Adrenal gland (tissue), 12 donors: Measurements from ENCODE around the gene LPP. TPM values are rescaled to one million over a fixed set of nuclear protein-coding genes. Genes with fewer than 3 reads are reported as not detected.

Experiments
- DNase-seq, 7 donors: peaks; one replicate each; pipeline ENCODE4 v3.0.0-alpha.2; 2019 to 2020
- H3K27ac ChIP-seq, 5 donors: fragments of 200-600 bp; sonication (generic) in 4 of 5; 1 replicate in 3 of 5; 2 replicates in 2 of 5; pipeline versions ENCODE4 v1.5.1 to v1.8.0; 2016 to 2020; ENCODE audit warnings: mild to moderate bottlenecking in 1 of 5
- H3K27me3 ChIP-seq: fragments of 200-600 bp; 2 replicates; pipeline ENCODE4 v1.8.0; 2021
- H3K36me3 ChIP-seq, 2 donors: fragments of 200-600 bp; replicated peaks in 1 of 2; 1 replicate in 1 of 2; 2 replicates in 1 of 2; pipeline versions ENCODE4 v1.5.1 to v1.8.0; 2018 to 2022
- H3K4me1 ChIP-seq, 2 donors: fragments of 200-600 bp; replicated peaks in 1 of 2; 1 replicate in 1 of 2; 2 replicates in 1 of 2; pipeline versions ENCODE4 v1.5.1 to v1.8.0; 2018 to 2021
- H3K4me3 ChIP-seq, 4 donors: fragments of 200-600 bp; sonication (generic) in 3 of 4; one replicate each; pipeline ENCODE4 v1.5.1; 2016 to 2018
- H3K9me3 ChIP-seq, 3 donors: fragments of 200-600 bp; sonication (generic) in 1 of 3; replicated peaks in 1 of 3; 1 replicate in 2 of 3; 2 replicates in 1 of 3; pipeline versions ENCODE4 v1.5.1 to v1.8.0; 2016 to 2021
- POLR2A ChIP-seq, 2 donors: fragments of 450-650 bp; IDR thresholded peaks; one replicate each; pipeline ENCODE4 v1.6.1; 2017; ENCODE audit warnings: antibody characterized with exemption in 2 of 2, mild to moderate bottlenecking in 2 of 2, moderate library complexity in 1 of 2
- WGBS, 4 donors: extraction: QIAGEN DNeasy Blood & Tissue Kit in 2 of 4; methylation state at CpG; one replicate each; pipeline versions ENCODE4 v1.1.5 to v1.1.7; 2013 to 2017; 5-methylcytosine and 5-hydroxymethylcytosine counted together
- intact Hi-C, 2 donors: fragments of 100-400 bp; cut with DNase I; formaldehyde crosslinking; loops; one replicate each; pipeline versions ENCODE4 v1.14.1 to v1.15.0; 2022 to 2023
- polyA plus RNA-seq, 3 donors: library from polyadenylated mRNA; stranded (reverse); fragments of 200-250 nt in 2 of 3; fragments of 350-450 nt in 1 of 3; fragmentation: Illumina TruSeq in 1 of 3; extraction: RNeasy Lipid Tissue Mini Kit (QIAGEN cat#74804) in 1 of 3; gene quantifications; one replicate each; pipeline ENCODE4 v1.2.3, GENCODE V29; 2013 to 2014
- total RNA-seq, 9 donors: library from RNA; depleted of rRNA in 4 of 9; stranded (reverse); fragments of >200 nt in 4 of 9; fragments of 120-200 nt in 1 of 9; fragmentation: NEBNext Ultra II Directional in 1 of 9; extraction: Animal tissue kit (Norgen Biotek cat#: 25700) in 1 of 9; gene quantifications; one replicate each; pipeline versions ENCODE4 v1.1.0 to v1.2.4, GENCODE V29; 2013 to 2023
- TF ChIP-seq, protein P1 (sequence below), 6 experiments: fragments of 450-650 bp in 4 of 6; fragments of 200-600 bp in 2 of 6; sonication (generic) in 1 of 6; IDR thresholded peaks; 1 replicate in 5 of 6; 2 replicates in 1 of 6; pipeline versions ENCODE4 v1.5.1 to v1.8.0; 2016 to 2021; ENCODE audit warnings: antibody characterized with exemption in 6 of 6, mild to moderate bottlenecking in 2 of 6, moderate library complexity in 1 of 6
- donor health status: healthy with polysubstance abuse.
- donor health status: Bipolar disorder and iron deficiency.
- donor health status: DM: yes; HTN: yes; CAD: no.
- donor health status: DM: no; HTN: no; CAD: no.
- donor health status: DM: no; HTN: no; CAD: no.
- donor health status: DM: yes; HTN: yes; CAD: no.

Gene LPP
- total and polyA plus RNA-seq, 12 donors = 7.0 to 170 (median 101) TPM

DNA sequence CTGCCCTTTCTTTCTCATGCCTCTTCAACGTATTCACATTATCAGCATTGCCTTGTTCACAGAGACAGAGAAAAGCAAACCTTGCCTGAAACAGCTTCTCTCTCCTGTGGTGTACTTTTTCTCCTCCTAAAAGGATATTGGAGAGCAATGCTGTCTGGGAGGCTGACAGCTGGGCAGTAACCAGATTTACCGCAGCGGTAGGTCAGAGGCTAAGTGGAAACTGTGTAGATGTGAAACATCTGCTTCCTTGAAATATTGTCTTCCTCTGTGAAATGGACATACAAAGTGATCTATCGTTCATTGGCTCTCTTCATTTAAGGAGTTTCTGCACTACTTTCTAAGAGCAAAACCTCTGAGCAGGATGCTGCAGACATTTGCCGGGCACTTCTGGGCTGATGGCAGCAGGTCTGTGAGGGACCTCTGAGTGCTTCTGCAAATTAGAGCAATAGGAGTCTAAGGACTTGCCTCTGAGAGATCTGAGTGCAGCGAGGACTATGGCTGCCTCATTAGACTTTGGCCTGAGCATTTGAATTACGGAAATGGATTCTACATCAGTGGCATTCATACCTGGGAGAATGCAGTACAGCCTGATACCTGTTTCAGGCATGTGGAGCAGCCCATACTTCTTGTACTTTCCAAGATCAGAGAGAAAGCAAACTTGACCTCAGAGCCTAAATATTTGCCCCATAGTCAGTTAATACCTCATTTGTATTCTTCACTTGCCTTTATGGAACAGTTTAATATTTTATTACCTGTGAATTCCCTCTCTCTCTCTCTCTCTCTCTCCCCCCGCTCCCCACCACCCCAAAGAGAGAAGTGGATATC lies 757.3 kb downstream of the LPP start:
- WGBS, 4 donors = 63 to 76% (median 74%) methylated on average over 6 to 8 of the region's 8 CpGs
- TF ChIP-seq, protein P1, sequence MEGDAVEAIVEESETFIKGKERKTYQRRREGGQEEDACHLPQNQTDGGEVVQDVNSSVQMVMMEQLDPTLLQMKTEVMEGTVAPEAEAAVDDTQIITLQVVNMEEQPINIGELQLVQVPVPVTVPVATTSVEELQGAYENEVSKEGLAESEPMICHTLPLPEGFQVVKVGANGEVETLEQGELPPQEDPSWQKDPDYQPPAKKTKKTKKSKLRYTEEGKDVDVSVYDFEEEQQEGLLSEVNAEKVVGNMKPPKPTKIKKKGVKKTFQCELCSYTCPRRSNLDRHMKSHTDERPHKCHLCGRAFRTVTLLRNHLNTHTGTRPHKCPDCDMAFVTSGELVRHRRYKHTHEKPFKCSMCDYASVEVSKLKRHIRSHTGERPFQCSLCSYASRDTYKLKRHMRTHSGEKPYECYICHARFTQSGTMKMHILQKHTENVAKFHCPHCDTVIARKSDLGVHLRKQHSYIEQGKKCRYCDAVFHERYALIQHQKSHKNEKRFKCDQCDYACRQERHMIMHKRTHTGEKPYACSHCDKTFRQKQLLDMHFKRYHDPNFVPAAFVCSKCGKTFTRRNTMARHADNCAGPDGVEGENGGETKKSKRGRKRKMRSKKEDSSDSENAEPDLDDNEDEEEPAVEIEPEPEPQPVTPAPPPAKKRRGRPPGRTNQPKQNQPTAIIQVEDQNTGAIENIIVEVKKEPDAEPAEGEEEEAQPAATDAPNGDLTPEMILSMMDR (IDR thresholded peaks at IDR 0.05) = no peak
- no peak for TF ChIP-seq POLR2A (IDR thresholded peaks at IDR 0.05)
- intact Hi-C loops = no loop called here

DNA sequence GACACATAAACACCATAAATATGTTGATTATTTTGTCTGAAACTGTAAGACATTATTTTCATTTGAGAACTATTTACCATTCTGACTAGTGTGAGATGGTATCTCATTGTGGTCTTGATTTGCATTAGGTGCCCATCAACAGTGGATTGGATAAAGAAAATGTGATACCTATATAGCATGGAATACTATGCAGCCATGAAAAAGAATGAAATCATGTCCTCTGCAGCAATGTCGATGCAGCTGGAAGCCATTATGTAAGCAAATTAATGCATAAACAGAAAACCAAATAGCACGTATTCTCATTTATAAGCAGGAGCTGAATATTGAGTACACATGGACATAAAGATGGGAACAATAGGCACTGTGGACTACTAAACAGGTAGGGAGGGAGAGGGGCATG lies 759.1 kb downstream of the LPP start:
- Histone ChIP-seq H3K9me3 (no peaks in the 10 kb centered on the region), H3K36me3 (no peaks in the 10 kb centered on the region), H3K27me3 (no peaks in the 10 kb centered on the region), H3K4me1 (peaks cover 5 to 11% of the 10 kb centered on the region in 2 donors), H3K4me3 (no peak overlapping the region), H3K27ac (no peak overlapping the region)
- no peak for TF ChIP-seq POLR2A (IDR thresholded peaks at IDR 0.05)
- TF ChIP-seq, protein P1 (IDR thresholded peaks at IDR 0.05) = no peak
- no peak for DNase-seq
- WGBS, 4 donors = 92 to 96% (median 94%) methylated on average over 2 of the region's 2 CpGs
- intact Hi-C loops = no loop called here

More for the DNA sequence above, 757.3 kb downstream of the LPP start:
- no peaks in the 10 kb centered on the region for H3K36me3 ChIP-seq
- peak overlapping the region in 1 of 5 donors; percentile 30 for H3K27ac ChIP-seq
- no peaks in the 10 kb centered on the region for H3K9me3 ChIP-seq
- no peaks in the 10 kb centered on the region for H3K4me1 ChIP-seq
- no peak for DNase-seq
- H3K4me3 ChIP-seq = no peak overlapping the region
- no peaks in the 10 kb centered on the region for H3K27me3 ChIP-seq

DNA sequence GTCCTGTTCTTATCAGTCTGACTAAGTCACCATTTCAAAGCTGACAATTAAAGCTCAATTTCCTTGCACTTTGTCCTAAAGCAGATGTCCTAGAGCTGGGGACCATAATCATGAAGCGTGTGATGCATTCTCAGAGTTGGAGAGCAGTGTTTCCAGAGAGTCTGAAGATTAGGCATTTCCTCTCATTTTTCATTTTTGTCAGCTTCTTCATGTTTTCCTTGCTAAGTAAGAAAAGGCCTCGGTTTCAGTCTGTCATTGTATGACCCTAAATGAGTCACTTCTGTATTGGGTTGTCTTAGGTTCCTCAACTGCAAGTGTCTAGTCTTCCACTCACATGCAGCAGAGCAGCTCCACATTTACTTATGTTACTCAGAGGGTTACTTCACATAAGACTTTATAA lies 760.6 kb downstream of the LPP start:
- Histone ChIP-seq H3K36me3 (no peaks in the 10 kb centered on the region), H3K27me3 (no peaks in the 10 kb centered on the region), H3K27ac (peak overlapping the region in 4 of 5 donors; percentile 3 to 72 (median 20)), H3K9me3 (no peaks in the 10 kb centered on the region), H3K4me1 (peaks cover 8 to 16% of the 10 kb centered on the region in 2 donors), H3K4me3 (no peak overlapping the region)
- peak in 1 of 7 donors; percentile 23 for DNase-seq
- intact Hi-C loops = no loop called here
- WGBS, 4 donors = 35 to 46% (median 39%) methylated on average over 2 of the region's 2 CpGs
- no peak for TF ChIP-seq POLR2A (IDR thresholded peaks at IDR 0.05)
- TF ChIP-seq, protein P1 (IDR thresholded peaks at IDR 0.05) = no peak

DNA sequence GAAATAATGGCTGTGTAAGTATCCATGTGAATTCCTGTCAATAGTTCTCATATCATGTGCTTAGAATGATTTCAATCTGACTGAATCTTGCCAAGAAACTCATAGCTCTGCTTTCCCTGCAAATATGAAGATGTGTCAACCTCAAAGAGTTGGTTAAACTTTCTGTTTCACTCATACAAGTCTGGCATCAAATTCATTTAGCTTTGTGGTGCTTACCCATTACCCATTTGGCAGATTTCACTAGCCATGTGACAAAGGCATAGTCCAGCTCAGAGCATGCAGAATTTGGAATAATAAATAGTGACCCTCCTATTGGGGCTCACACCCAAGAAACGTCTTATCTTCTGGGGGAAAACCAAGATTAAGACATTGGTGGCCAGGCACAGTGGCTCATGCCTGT lies 761.2 kb downstream of the LPP start:
- peak overlapping the region in 2 of 5 donors; percentile 22 to 72 for H3K27ac ChIP-seq
- TF ChIP-seq POLR2A (IDR thresholded peaks at IDR 0.05) = no peak
- TF ChIP-seq, protein P1 (IDR thresholded peaks at IDR 0.05) = no peak
- intact Hi-C loops = no loop called here

More for the DNA sequence above, 761.2 kb downstream of the LPP start:
- Histone ChIP-seq H3K4me3 (no peak overlapping the region), H3K36me3 (no peaks in the 10 kb centered on the region), H3K9me3 (no peaks in the 10 kb centered on the region), H3K4me1 (peaks cover 8 to 16% of the 10 kb centered on the region in 2 donors), H3K27me3 (no peaks in the 10 kb centered on the region)
- no peak for DNase-seq
- WGBS, 4 donors = 35 to 74% (median 47%) methylated on average over 1 of the region's 1 CpG
